GM19468 (cell line): ENCODE data around the gene MSI2.
"Not testable (repeated sequence)": the region's sequence is repeated elsewhere in the genome, so short reads cannot be mapped to it uniquely, and the experiment has no call there.

Experiments
- ATAC-seq: cut with Tn5 transposase; IDR thresholded peaks from one replicate; pipeline ENCODE4 v1.9.1; 2021; ENCODE audit warnings: mild to moderate bottlenecking, moderate library complexity, moderate number of reproducible peaks; ENCODE audit not compliant: unreplicated experiment; ENCODE audit errors: extremely low read depth

MSI2 gene

GRCh38 chr17:57487573-57487972 is 231.2 kb downstream of the MSI2 start:
- ATAC-seq: no peak

- no peak for ATAC-seq
Observed at GRCh38 chr17:57488856-57489255, 232.5 kb downstream of the MSI2 start.

GRCh38 chr17:57489321-57489720 is 233.0 kb downstream of the MSI2 start:
- no peak for ATAC-seq

- ATAC-seq: no peak
Observed at GRCh38 chr17:57490111-57490845, 234.0 kb downstream of the MSI2 start.

GRCh38 chr17:57490890-57491289 is 234.6 kb downstream of the MSI2 start:
- no peak for ATAC-seq

GRCh38 chr17:57493171-57493570 is 236.8 kb downstream of the MSI2 start:
- ATAC-seq: no peak

- ATAC-seq: no peak
Observed at GRCh38 chr17:57493625-57494024, 237.3 kb downstream of the MSI2 start.

GRCh38 chr17:57494443-57494842 is 238.1 kb downstream of the MSI2 start:
- ATAC-seq: no peak

GRCh38 chr17:57495771-57496170 is 239.4 kb downstream of the MSI2 start:
- ATAC-seq: no peak

- ATAC-seq: no peak
Observed at GRCh38 chr17:57496382-57496781, 240.1 kb downstream of the MSI2 start.

GRCh38 chr17:57498443-57498842 is 242.1 kb downstream of the MSI2 start:
- ATAC-seq: no peak

GRCh38 chr17:57499221-57499620 is 242.9 kb downstream of the MSI2 start:
- ATAC-seq: not testable (repeated sequence)

- no peak for ATAC-seq
Observed at GRCh38 chr17:57499648-57500049, 243.3 kb downstream of the MSI2 start.

- ATAC-seq: no peak
Observed at GRCh38 chr17:57501016-57501415, 244.7 kb downstream of the MSI2 start.

- ATAC-seq: no peak
Observed at GRCh38 chr17:57502022-57502421, 245.7 kb downstream of the MSI2 start.

- ATAC-seq: no peak
Observed at GRCh38 chr17:57502811-57503241, 246.5 kb downstream of the MSI2 start.

GRCh38 chr17:57504208-57504607 is 247.9 kb downstream of the MSI2 start:
- ATAC-seq: no peak

GRCh38 chr17:57505841-57506773 is 249.8 kb downstream of the MSI2 start:
- no peak for ATAC-seq

- no peak for ATAC-seq
Observed at GRCh38 chr17:57506774-57507127, 250.4 kb downstream of the MSI2 start.

- no peak for ATAC-seq
Observed at GRCh38 chr17:57507828-57508227, 251.5 kb downstream of the MSI2 start.

GRCh38 chr17:57508671-57509070 is 252.3 kb downstream of the MSI2 start:
- ATAC-seq: no peak
